ENCODE results near the gene MAN1A1.
"Not testable (repeated sequence)": the region's sequence is repeated elsewhere in the genome, so short reads cannot be mapped to it uniquely, and the experiment has no call there.

The MAN1A1 gene

GRCh38 chr6:119171864-119172588 lies 177.5 kb downstream of the MAN1A1 start:
- DNase-seq (ENCODE audit: low read depth in 2 of 2) = no peak

DNA sequence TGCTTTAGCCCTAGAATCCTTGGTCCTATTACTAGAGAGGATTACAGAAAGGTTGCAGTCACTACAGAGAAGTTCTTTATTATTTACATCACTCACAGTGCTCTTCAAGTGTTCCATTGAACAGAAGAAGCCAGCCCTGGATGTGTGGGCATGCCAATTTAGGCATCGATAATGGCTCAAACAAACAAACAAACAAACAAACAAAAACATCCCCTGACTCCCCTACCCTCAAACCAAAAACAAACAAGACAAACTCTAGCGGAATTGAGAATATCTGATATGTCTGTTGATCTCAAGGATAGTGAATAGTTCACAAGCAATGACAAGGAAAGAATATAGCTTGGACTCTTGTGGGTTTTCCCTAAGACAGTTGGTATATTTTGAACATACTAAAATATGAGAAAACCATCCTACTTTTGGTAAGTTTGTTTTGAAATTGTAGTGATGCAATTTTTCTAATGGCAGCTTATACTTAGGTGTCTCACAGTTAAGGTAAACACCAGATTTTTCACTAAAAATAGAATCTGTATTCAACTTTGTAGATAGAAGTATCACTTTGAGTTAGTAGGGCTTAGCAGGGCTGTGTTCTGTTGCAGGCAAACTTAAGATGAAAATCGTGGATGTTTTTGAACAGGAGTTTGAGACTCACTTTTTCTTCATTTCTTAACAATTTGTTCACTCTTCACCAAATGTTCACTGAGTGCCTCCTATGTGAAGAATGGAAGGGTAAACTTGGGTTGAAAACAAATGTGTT lies 178.3 kb downstream of the MAN1A1 start:
- DNase-seq (ENCODE audit: low read depth in 2 of 2) = no peak

DNA sequence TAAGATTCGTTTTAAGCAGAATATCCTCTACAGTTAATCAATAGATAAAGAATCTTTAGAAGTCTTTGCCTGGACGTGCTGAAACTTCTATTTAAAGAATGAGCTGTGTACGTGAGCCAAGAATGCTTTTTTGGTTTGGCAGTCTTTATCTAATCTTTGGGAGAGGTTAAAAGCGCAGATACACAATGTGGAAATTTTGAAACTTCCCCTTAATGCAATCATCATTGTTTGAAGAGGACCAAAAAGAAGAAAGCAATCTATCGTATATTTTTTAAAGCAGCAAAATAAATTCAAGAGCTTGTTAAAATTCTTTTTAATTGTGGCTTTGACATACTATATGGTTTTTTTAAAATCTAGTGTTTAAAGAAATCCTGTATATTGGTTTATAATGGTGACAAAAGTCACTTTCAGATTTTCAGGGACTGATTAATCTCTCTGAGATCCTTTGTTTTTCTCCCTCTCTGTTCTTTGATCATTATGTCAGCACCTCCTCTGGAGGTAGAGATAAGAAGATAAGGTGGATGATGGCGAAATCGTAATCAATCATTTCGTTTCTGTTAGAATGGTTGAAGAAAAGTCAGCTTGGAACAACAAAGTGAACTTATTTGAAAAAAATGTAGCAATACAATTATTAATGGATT lies 179.0 kb downstream of the MAN1A1 start:
- no peak for DNase-seq (ENCODE audit: low read depth in 2 of 2)

- DNase-seq (ENCODE audit: low read depth in 2 of 2) = no peak
These were observed 179.5 kb downstream of the MAN1A1 start for GRCh38 chr6:119170103-119170446.

DNA sequence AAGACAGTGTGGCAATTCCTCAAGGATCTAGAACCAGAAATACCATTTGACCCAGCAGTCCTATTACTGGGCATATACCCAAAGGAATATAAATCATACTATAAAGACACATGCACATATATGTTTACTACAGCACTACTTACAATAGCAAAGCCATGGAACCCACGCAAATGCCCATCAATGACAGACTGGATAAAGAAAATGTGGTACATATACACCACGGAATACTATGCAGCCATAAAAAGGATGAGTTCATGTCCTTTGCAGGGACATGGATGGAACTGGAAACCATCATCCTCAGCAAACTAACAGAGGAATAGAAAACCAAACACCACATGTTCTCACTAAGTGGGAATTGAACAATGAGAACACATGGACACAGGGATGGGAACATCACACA lies 180.2 kb downstream of the MAN1A1 start:
- DNase-seq (ENCODE audit: low read depth in 2 of 2) = not testable (repeated sequence)

DNA sequence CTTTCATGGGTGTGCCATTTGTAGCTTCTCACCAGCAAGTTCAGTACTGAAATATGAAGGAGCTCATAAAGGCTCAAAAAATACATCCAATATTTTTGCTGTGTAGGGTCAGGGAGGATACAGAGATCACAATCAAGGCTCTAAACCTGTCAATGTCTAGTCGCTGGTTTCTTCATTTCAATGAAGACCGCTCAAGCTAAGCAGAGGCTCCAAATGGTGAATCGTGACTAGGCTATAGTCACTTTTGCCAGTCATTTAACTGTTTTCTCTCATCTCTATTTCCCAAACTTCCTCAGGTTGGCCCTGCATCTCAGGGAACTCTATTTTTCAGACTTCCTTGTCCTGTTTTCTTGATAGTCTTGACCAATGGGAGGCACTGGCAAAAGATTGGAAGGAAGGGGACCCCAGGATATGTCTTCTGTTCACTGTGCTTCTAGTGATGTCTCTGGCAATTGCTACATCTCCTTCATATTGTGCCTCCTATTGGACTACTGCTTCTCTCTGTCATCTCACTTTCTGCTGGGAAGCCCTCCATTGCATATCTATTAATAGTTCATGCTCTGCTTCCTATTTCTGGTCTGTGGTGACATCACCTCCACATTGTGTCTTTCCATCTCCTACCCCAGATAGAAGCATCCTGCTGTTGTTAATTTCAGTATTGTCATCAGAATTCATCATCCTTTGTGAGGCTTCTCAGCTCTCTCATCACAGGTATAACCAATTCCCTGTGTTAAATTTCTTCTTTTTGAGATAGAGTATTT lies 183.4 kb downstream of the MAN1A1 start:
- no peak for DNase-seq (ENCODE audit: low read depth in 2 of 2)

- DNase-seq (ENCODE audit: low read depth in 2 of 2) = no peak
These were observed 186.6 kb downstream of the MAN1A1 start for GRCh38 chr6:119163006-119163405.

GRCh38 chr6:119162134-119162775 lies 187.3 kb downstream of the MAN1A1 start:
- DNase-seq (ENCODE audit: low read depth in 2 of 2) = no peak

GRCh38 chr6:119161438-119161837 lies 188.1 kb downstream of the MAN1A1 start:
- DNase-seq (ENCODE audit: low read depth in 2 of 2) = no peak

- DNase-seq (ENCODE audit: low read depth in 2 of 2) = no peak
These were observed 188.7 kb downstream of the MAN1A1 start for GRCh38 chr6:119160911-119161310.

- DNase-seq (ENCODE audit: low read depth in 2 of 2) = no peak
These were observed 191.3 kb downstream of the MAN1A1 start for GRCh38 chr6:119158057-119158848.

DNA sequence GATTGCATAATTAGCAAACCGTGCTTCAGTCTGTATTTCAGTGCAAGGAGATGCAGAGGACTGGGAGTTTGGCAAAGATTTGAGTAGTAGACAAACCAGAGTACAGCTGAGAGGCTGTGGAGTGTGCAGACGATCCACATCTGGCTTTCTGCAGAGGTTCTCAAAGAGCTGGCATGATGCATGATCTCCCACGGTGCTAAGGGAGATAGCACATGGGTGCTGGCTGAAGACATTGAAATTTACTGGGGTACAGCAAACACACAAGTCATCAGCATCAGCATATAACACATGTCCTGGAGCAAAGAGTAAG lies 192.1 kb downstream of the MAN1A1 start:
- DNase-seq (ENCODE audit: low read depth in 2 of 2) = no peak

- DNase-seq (ENCODE audit: low read depth in 2 of 2) = no peak
These were observed 192.6 kb downstream of the MAN1A1 start for GRCh38 chr6:119156757-119157505.

- not testable (repeated sequence) for DNase-seq (ENCODE audit: low read depth in 2 of 2)
These were observed 193.5 kb downstream of the MAN1A1 start for GRCh38 chr6:119156082-119156481.

GRCh38 chr6:119152187-119152586 lies 197.4 kb downstream of the MAN1A1 start:
- no peak for DNase-seq (ENCODE audit: low read depth in 2 of 2)

- DNase-seq (ENCODE audit: low read depth in 2 of 2) = no peak
These were observed 200.6 kb downstream of the MAN1A1 start for GRCh38 chr6:119148825-119149525.

DNA sequence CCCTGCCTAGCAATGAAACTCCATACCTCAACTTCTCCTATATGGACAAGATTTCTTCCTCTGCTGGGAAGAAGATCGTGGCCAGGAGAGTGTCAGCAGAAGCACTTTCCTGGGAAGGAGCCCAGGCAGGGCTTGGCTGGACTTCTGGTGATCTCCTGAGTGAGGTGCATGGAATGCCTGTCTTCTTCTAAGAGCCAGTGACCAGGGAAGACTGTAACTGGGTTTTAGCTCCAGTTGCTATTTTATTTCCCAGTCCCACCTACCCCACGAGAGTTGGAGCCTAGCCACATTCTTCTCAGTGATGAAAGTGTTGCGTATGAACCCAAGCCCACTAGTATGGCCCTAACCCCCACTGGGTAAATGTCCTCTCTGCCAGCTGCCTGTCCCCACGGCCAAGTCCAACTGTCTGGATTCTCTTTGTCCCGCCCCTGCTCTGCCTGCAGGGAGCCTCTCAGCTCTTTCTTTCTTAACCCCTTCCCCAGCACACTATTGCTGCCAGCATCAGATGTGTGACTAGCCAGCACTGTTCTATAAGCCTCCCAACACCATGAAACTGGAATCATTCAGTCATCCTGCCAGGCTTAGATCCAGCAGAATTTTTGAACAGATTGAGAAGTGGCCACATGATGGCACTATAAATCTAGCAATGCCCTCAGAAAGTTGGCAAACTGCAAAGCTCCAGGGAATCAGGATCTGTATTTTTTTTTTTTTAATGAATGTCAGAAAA lies 201.3 kb downstream of the MAN1A1 start:
- no peak for DNase-seq (ENCODE audit: low read depth in 2 of 2)

GRCh38 chr6:119147101-119148053 lies 202.2 kb downstream of the MAN1A1 start:
- peak; percentile 47 to 60 for DNase-seq (ENCODE audit: low read depth in 2 of 2)

All from stimulated activated CD4-positive, alpha-beta T cell treated with anti-CD3 and anti-CD28 coated beads, Interleukin-4, amount 100 ng/mL, for 48 hours (primary cell).